HG02759 (cell line): ENCODE results near the gene OR2AE1.

Experiments used
- ATAC-seq: cut with Tn5 transposase; IDR thresholded peaks from one replicate; pipeline ENCODE4 v1.9.1; 2021; ENCODE audit warnings: mild to moderate bottlenecking, moderate library complexity; ENCODE audit not compliant: unreplicated experiment

Gene OR2AE1

DNA sequence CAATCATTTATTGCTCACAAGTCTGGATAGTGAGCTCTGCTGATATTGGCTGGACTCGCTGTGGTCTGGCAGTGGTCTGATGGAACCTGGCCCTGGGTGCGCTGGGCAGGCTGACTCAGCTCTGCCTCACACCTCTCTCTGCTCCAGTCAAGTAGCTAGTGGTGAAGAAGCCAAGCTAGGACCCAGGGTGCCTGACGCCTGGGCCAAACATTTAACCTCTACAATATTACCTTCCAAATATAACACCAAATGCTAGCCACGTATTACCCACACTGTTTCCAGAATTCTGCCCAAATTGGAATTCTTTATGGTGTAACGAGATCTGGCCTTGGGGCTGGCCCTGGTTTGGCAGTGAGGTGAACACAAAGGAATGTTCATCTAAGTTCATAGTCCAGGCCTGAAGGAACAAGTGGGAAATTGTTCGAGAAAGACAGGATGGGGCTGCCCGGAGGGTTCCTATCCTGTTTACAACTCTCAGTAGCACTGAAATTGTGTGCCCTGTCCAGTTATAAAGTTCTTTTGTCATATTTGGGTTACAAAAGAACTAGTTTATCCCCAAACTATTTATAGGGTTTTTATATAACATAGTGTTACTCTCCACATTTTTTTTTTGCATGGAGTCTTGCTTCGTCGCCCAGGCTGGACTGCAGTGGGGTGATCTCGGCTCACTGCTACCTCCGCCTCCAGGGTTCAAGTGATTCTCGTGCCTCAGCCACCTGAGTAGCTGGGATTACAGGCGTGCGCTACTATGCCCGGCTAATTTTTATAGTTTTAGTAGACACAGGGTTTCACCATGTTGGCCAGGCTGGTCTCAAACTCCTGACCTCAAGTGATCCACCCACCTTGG, 16.3 kb downstream of the OR2AE1 start:
- ATAC-seq = no peak

DNA sequence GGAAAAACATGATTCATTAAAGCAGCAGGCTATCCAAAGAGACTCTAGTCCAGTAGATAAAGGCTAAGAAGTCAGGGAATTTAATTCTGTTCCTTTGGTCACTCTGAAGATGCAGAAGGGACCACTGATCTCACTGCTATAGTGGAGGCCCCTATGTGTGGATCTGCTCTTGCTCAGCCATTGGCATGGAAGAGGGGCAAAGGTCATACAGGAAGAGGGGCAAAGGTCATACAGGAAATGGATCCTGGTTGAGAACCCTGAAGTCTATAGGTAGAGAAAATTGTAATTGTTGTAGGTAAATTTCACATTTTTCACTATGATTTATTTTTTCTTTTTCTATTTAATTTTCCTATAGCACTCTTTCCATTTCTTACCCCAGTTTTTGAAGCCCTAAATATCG, 21.6 kb downstream of the OR2AE1 start:
- ATAC-seq = no peak

- no peak for ATAC-seq
These were observed 28.2 kb downstream of the OR2AE1 start for GRCh38 chr7:99848420-99849216.

DNA sequence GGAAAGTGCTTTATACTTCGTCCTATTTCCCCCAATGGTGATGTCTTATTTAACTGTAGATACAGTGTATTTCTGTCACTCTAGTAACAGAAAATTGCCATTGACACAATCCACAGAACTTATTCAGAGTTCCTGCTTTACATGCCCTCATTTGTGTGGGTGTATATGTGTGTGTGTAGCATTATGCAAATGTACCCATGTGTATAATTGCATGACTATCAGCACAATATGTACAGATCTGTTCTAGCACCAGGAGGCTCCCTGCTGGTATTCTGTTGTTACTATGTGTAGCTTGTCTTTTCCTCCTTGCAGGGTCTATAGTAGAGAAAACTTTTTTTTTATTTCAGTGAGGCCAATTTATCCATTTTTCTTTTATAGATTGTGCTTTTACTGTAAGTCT, 32.5 kb downstream of the OR2AE1 start:
- no peak for ATAC-seq

DNA sequence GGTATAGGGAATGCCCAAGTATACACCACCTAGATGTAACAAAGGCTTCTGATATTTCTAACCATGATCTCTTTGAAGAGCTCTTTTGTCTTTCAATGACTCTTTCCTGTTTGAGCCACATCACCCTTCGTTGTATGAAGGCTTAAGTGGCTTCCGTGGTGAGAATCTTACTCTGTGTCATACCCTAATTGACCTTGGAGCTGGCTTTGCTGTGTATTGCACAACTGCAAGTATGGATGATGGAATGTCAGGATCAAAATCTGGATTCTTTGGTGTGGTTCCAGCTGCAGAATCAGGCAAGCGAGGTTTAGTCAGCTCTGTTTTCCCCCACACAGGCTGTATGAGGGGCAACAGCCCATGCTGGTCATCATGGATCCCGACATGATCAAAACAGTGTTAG, 33.0 kb downstream of the OR2AE1 start:
- ATAC-seq = no peak

DNA sequence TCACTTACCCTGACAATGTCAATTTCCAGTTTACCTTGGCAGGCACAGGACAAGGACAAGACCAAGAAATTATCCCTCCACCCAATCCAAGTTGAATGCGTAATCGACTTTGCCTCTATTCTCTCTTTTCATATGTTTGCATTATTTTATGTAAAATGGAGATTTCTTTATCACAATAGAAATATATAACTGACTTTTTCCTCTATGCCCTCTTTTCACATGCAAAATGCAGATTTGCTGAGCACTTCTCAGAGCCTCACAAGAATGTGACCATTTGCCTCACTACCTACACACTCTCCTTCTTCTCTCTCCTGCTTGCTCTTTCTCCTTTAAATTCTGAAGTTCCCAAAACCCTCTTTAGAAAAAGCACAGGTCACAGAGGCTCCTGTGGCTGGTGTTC, 33.9 kb downstream of the OR2AE1 start:
- ATAC-seq = no peak

DNA sequence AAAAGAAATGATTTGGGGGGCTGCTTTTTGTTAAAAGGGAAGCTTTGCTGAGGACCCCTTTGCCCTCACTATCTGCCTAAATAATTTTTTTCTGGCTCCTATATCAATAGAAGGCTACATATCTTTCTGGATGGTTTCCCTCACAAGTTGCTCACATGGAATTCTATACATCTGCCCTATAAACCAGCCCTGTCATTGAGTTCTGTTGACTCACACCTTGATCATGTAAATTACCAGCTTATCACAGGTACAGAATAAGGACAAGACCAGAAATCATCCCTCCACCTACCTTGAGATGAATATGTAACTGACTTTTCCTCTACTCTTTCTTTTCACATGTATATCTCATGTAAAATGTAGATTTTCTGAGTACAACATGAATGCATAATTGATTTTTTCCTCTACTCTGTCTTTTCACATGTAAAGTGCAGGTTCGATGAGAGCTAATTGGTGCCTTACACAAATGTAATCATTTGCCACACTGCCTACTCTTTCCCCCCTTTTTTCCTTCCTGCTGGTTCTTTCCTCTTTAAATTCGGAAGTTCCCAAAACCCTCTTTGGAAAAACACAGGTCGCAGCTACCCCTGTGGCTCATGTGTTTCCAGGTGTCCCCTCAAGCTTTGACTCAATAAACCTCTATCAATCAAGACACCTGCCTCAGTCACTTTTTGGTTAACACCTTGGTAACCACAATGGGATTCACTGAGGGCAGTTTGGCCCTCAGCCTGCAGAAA, 36.5 kb downstream of the OR2AE1 start:
- no peak for ATAC-seq

GRCh38 chr7:99839287-99840021, 37.4 kb downstream of the OR2AE1 start:
- ATAC-seq = no peak

GRCh38 chr7:99837649-99838361, 39.0 kb downstream of the OR2AE1 start:
- no peak for ATAC-seq

DNA sequence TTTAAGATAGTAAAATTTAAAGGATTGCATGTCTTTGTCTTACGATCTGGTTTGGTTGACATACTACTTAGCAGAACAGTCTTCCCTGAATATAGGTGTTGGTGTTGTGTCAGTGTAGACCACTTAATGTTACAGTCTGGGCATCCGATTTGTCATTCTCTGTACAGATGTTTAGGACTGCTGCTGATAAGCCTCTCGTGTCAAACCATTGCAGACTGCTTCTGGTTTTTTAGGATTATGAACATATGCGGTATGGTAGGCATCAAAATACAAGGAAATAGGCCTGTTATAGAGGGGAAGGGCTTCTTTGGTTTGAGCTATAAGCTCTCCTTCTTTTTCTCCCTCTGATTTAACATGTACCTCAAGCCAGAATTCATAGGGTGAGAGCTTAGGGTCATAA, 41.6 kb downstream of the OR2AE1 start:
- ATAC-seq = no peak

DNA sequence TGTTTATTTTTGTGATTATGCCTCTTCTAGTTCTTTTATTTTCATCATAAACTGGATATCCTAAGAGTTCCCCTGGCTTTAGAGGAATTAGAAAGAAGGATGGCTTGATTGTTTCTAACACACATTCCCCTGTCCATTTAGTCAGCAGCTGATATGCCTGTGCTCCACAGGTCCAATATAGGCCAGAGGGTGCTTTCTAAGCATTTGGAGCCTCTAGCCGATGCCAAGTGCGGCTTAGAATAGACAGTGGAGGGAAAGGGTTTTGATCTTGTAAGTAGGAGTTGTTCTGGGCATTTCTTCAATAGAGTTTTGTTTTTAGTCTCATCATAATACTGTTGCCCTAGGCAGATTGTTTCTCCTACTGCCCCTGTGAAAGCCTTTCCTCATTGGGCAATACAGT, 42.5 kb downstream of the OR2AE1 start:
- ATAC-seq = no peak

DNA sequence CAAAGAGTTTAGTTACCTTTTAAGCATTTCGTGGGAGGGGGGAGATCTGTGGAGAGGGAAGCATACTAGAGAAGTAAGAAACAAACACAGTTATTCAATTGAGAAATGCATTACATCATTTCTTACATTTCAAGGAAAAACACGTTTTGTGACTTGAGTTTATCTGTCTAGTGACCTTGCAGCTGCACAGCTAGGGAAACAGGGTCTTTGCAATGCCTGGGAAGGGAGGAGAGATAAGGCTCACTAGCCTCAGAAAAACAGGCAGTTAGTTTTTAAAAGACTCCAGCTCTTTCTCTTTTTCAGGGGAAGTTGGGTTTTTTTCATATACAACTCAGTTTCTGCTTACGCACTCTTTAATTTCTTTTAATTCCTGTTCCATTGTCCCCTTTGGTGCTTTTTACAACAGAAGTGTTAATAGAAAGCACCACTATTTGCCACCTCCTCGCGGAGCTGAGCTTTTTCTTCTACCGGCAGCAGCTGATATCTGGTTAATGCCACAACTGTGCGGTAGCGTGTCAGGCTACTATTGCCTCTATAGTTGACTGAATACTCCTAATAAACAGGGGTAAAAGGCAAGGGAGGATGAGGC, 43.5 kb downstream of the OR2AE1 start:
- no peak for ATAC-seq

DNA sequence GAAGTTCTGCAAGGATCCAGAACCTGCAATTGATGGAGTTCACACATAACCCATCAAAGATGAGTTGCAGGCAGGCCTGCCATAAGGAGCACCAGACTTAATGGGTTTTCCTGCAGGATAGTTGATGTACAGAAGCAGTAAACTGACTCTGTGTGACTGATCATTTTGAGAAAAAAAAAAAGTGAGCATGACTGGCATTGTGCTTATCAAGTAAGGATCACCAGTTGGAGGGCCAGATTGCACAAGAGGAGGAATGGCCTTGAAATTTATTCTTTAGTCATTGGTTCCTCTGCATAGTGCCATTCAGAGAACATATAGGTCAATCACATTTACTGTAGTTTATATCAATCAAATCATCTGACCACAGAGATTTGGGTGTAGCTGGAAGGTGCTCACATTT, 45.2 kb downstream of the OR2AE1 start:
- no peak for ATAC-seq

GRCh38 chr7:99829524-99830160, 47.2 kb downstream of the OR2AE1 start:
- ATAC-seq = no peak

GRCh38 chr7:99828811-99829210, 48.0 kb downstream of the OR2AE1 start:
- ATAC-seq = no peak

- ATAC-seq = no peak
These were observed 49.6 kb downstream of the OR2AE1 start for GRCh38 chr7:99827040-99827778.
